HepG2 (cell line): ENCODE measurements around the gene PIF1. TPM values are rescaled to one million over a fixed set of nuclear protein-coding genes. Genes with fewer than 3 reads are reported as not detected.

ENCODE experiments used
- ATAC-seq: fragments of 200-7000 bp; cut with Tn5 transposase; 3 replicates; pipeline ENCODE4 v1.9.1; 2020; ENCODE audit warnings: mild to moderate bottlenecking, moderate library complexity
- BruUV-seq: library from RNA; stranded (reverse); fragments of 400-500 nt; replicated peaks from 2 replicates; lab custom pipeline; 2021; lab: Mats Ljungman, UMichigan
- CTCF ChIA-PET: fragments of 300-600 bp; formaldehyde crosslinking; extraction: SDS; loops from one replicate; lab custom pipeline; 2021; ENCODE audit warnings: low total read pairs, inconsistent platforms, low intra/inter-chr PET ratio; lab: Yijun Ruan, JAX
- POLR2A ChIA-PET: fragments of 350-600 bp; sonication (Branson Sonifier 250); formaldehyde crosslinking; loops from one replicate; lab custom pipeline; 2020; ENCODE audit warnings: antibody characterized with exemption, inconsistent platforms; lab: Yijun Ruan, JAX
- DNase-seq: peaks from one replicate; pipeline ENCODE4 v3.0.0-alpha.2; 2015; ENCODE audit warnings: low spot score
- FAIRE-seq: peaks from 3 replicates; lab custom pipeline; 2011; peaks lifted over from hg19 to GRCh38; lab: Jason Lieb, UNC
- H2AFZ ChIP-seq: one replicate; pipeline ENCODE4 v1.6.1; 2011; ENCODE audit warnings: low read length, inconsistent platforms
- H3K27ac ChIP-seq: fragments of 300-600 bp; 3 replicates; pipeline ENCODE4 v1.8.0; 2011; ENCODE audit warnings: mixed run types, mild to moderate bottlenecking, mixed read lengths, low read length, inconsistent platforms; ENCODE audit not compliant: insufficient read depth; ENCODE audit errors: extremely low read length
- H3K27me3 ChIP-seq, 2 experiments: fragments of 200-600 bp in 1 of 2; 2 replicates in 1 of 2; 3 replicates in 1 of 2; pipeline versions ENCODE4 v1.6.0 to v1.8.0; 2011; ENCODE audit warnings: low read length in 2 of 2, mild to moderate bottlenecking in 2 of 2, moderate library complexity in 2 of 2, inconsistent platforms in 1 of 2; ENCODE audit not compliant: insufficient read depth in 2 of 2, control insufficient read depth in 1 of 2
- H3K36me3 ChIP-seq, 2 experiments: fragments of 200-600 bp in 1 of 2; replicated peaks in 1 of 2; 2 replicates in 1 of 2; 3 replicates in 1 of 2; pipeline versions ENCODE4 v1.5.1 to v1.8.0; 2011; ENCODE audit warnings: low read length in 2 of 2, inconsistent platforms in 1 of 2; ENCODE audit not compliant: insufficient read depth in 2 of 2, control insufficient read depth in 1 of 2
- H3K4me1 ChIP-seq: 2 replicates; pipeline ENCODE4 v1.5.1; 2012; ENCODE audit warnings: low read length, inconsistent platforms; ENCODE audit not compliant: insufficient read depth
- H3K4me2 ChIP-seq: 2 replicates; pipeline ENCODE4 v1.6.0; 2011; ENCODE audit warnings: low read depth, low read length, inconsistent platforms
- H3K4me3 ChIP-seq, 3 experiments: fragments of 200-600 bp in 1 of 3; sonication (generic), shearing (Covaris generic) in 1 of 3; replicated peaks in 1 of 3; 2 replicates each; pipeline ENCODE4 v1.5.1; 2011 to 2016; ENCODE audit warnings: low read length in 3 of 3, inconsistent platforms in 2 of 3, low read depth in 2 of 3, mild to moderate bottlenecking in 2 of 3, control low read depth in 1 of 3, mixed read lengths in 1 of 3; ENCODE audit not compliant: insufficient read depth in 1 of 3
- H3K79me2 ChIP-seq: one replicate; pipeline ENCODE4 v1.6.1; 2011; ENCODE audit warnings: low read length, inconsistent platforms; ENCODE audit not compliant: insufficient read depth
- H3K9ac ChIP-seq: 2 replicates; pipeline ENCODE4 v1.6.0; 2011; ENCODE audit warnings: mild to moderate bottlenecking, low read depth, low read length, inconsistent platforms; ENCODE audit not compliant: insufficient read depth
- H3K9me3 ChIP-seq: 2 replicates; pipeline ENCODE4 v1.5.1; 2012; ENCODE audit warnings: mild to moderate bottlenecking, low read length
- H4K20me1 ChIP-seq: 2 replicates; pipeline ENCODE4 v1.6.0; 2011; ENCODE audit warnings: inconsistent platforms, mild to moderate bottlenecking, low read length, moderate library complexity; ENCODE audit not compliant: insufficient read depth
- FOXK1 ChIP-seq: sonication (generic); formaldehyde crosslinking; IDR thresholded peaks from 2 replicates; pipeline ENCODE4 v1.4.0; 2020; ENCODE audit warnings: low read depth, missing genetic modification reagents, borderline replicate concordance
- GFI1 ChIP-seq: sonication (generic); formaldehyde crosslinking; IDR thresholded peaks from 2 replicates; pipeline ENCODE4 v1.5.0; 2020; ENCODE audit warnings: missing genetic modification reagents, mild to moderate bottlenecking, borderline replicate concordance
- PCBP1 ChIP-seq: fragments of 200-400 bp; formaldehyde crosslinking; IDR thresholded peaks from 2 replicates; pipeline ENCODE4 v1.6.1; 2017; ENCODE audit warnings: mild to moderate bottlenecking, low read depth, low read length, borderline replicate concordance
- TCF7 ChIP-seq: sonication (generic); IDR thresholded peaks from 2 replicates; pipeline ENCODE4 v1.6.1; 2016; ENCODE audit warnings: antibody characterized with exemption, low read depth
- THAP9 ChIP-seq: sonication (generic); formaldehyde crosslinking; IDR thresholded peaks from 2 replicates; pipeline ENCODE4; 2020; ENCODE audit warnings: missing genetic modification reagents, mild to moderate bottlenecking, borderline replicate concordance
- TOPORS ChIP-seq: sonication (generic); formaldehyde crosslinking; IDR thresholded peaks from 2 replicates; pipeline ENCODE4 v1.8.0; 2023; ENCODE audit warnings: mild to moderate bottlenecking, missing genetic modification reagents
- ZFP36L1 ChIP-seq: sonication (generic); formaldehyde crosslinking; IDR thresholded peaks from 2 replicates; pipeline ENCODE4 v1.8.0; 2022; ENCODE audit warnings: mild to moderate bottlenecking, missing genetic modification reagents, moderate library complexity
- ZNF513 ChIP-seq: sonication (generic); formaldehyde crosslinking; conservative IDR thresholded peaks from 2 replicates; pipeline ENCODE4 v1.5.0; 2020; ENCODE audit warnings: missing genetic modification reagents
- ZNF605 ChIP-seq: sonication (generic); formaldehyde crosslinking; IDR thresholded peaks from 2 replicates; pipeline ENCODE4 v1.8.0; 2022; ENCODE audit warnings: mild to moderate bottlenecking, missing genetic modification reagents
- ZSCAN12 ChIP-seq: sonication (generic); formaldehyde crosslinking; IDR thresholded peaks from 2 replicates; pipeline ENCODE4 v1.9.0; 2021; ENCODE audit warnings: mild to moderate bottlenecking, missing genetic modification reagents
- ZUFSP ChIP-seq: sonication (generic); formaldehyde crosslinking; IDR thresholded peaks from 2 replicates; pipeline ENCODE4 v1.9.0; 2021; ENCODE audit warnings: missing genetic modification reagents, mild to moderate bottlenecking, borderline replicate concordance
- WGBS: methylation state at CpG from one replicate; pipeline ENCODE4 v1.1.6; 2017; ENCODE audit warnings: low lambda C conversion rate; 5-methylcytosine and 5-hydroxymethylcytosine counted together
- in situ Hi-C: cut with HindIII; loops from 2 replicates; pipeline ENCODE4 v1.10.0; 2017; ENCODE audit warnings: low pct_unique_long_range_greater_than_20kb; ENCODE audit not compliant: extremely low pct_ligation_motif_present
- intact Hi-C: fragments of 100-400 bp; cut with micrococcal nuclease; formaldehyde crosslinking; loops from one replicate; pipeline ENCODE4 v1.10.0; 2022; ENCODE audit not compliant: unreplicated experiment
- polyA plus RNA-seq, 8 experiments: library from polyadenylated mRNA; depleted of rRNA in 3 of 8; stranded (reverse) in 7 of 8; unstranded in 1 of 8; fragments of >200 nt; fragmentation: Illumina TruSeq in 4 of 8; extraction: Trizol in 4 of 8; gene quantifications; 2 replicates each; pipeline versions ENCODE4 v1.2.1 to v1.2.3, GENCODE V29; 2011 to 2016; ENCODE audit warnings: low read depth in 4 of 8, missing spikeins in 1 of 8, mixed read lengths in 1 of 8; ENCODE audit not compliant: insufficient read depth in 1 of 8
- total RNA-seq, 5 experiments: library from RNA; depleted of rRNA; stranded (reverse); fragments of >200 nt; fragmentation: Illumina TruSeq; extraction: Trizol; gene quantifications; 2 replicates each; pipeline ENCODE4 v1.2.3, GENCODE V29; 2016; ENCODE audit warnings: low read depth in 1 of 5
- TF ChIP-seq, protein P1 (sequence below): sonication (generic); formaldehyde crosslinking; IDR thresholded peaks from 2 replicates; pipeline ENCODE4 v1.4.0; 2020; ENCODE audit warnings: missing genetic modification reagents

PIF1 gene
- total and polyA plus RNA-seq, 2 of the 13 experiments (the other 11 are each of a cell fraction or from before 2014, with no cell fraction given) = 18.5 to 19.7 TPM

DNA sequence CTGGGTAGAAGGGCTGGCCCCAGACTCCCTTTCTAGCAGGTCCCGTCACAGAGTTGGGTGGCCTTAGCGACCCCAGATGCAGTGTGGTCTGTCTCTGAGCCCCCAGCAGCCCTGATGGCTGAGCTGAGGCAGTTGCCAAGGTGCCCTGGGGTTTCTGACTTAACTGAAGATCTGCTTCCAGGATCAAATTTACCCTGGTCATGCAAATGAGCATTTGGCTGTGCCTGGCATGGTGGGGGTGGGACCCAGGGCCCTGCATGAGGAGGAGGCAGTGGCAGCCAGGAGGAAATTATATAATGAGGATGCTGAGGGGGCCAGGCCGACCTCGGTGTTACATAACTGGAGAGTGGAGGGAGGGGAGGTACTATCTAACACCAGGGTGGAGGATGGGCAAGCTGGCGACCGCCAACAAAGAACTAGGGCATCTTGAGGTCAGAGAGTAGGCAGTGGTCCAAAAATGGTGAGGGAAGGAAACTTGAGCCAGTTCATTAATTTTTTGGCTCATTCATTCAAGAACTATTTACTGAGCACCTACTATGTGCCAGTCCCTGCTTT is 32.7 kb upstream of the PIF1 start:
- FAIRE-seq (no peak), DNase-seq (no peak), ATAC-seq (no peak)
- no peaks in the 10 kb centered on the region for H3K27me3 ChIP-seq
- peaks cover 17% of the 10 kb centered on the region for H3K4me1 ChIP-seq
- in situ Hi-C loops (no loop called here), intact Hi-C loops (no loop called here)
- no peak overlapping the region for H3K4me2 ChIP-seq
- 87% methylated on average over 6 of the region's 6 CpGs for WGBS
- H3K4me3 ChIP-seq = no peak overlapping the region
- no peaks in the 10 kb centered on the region for H3K79me2 ChIP-seq
- H3K27ac ChIP-seq = no peak overlapping the region
- H3K9ac ChIP-seq = no peak overlapping the region
- no TSS peak for BruUV-seq
- ChIA-PET CTCF (no interaction called here), POLR2A (interaction anchor here (1.5 kb wide), 1 partner anchor 36 kb away, joined by 4 read pairs; no protein-coding TSS in a partner anchor)
- no peaks in the 10 kb centered on the region for H3K9me3 ChIP-seq
- H3K36me3 ChIP-seq = peaks cover 15 to 30% of the 10 kb centered on the region in 2 experiments; a peak in 4 of 5 replicates
- TF ChIP-seq ZNF513 (CRISPR knock-in tag) (no peak), TOPORS (no peak), ZNF605 (CRISPR knock-in tag) (no peak), THAP9 (CRISPR knock-in tag) (no peak), GFI1 (no peak), ZUFSP (CRISPR knock-in tag) (no peak), TCF7 (no peak), ZSCAN12 (no peak), PCBP1 (no peak), ZFP36L1 (CRISPR knock-in tag) (no peak), FOXK1 (no peak)
- TF ChIP-seq, protein P1, sequence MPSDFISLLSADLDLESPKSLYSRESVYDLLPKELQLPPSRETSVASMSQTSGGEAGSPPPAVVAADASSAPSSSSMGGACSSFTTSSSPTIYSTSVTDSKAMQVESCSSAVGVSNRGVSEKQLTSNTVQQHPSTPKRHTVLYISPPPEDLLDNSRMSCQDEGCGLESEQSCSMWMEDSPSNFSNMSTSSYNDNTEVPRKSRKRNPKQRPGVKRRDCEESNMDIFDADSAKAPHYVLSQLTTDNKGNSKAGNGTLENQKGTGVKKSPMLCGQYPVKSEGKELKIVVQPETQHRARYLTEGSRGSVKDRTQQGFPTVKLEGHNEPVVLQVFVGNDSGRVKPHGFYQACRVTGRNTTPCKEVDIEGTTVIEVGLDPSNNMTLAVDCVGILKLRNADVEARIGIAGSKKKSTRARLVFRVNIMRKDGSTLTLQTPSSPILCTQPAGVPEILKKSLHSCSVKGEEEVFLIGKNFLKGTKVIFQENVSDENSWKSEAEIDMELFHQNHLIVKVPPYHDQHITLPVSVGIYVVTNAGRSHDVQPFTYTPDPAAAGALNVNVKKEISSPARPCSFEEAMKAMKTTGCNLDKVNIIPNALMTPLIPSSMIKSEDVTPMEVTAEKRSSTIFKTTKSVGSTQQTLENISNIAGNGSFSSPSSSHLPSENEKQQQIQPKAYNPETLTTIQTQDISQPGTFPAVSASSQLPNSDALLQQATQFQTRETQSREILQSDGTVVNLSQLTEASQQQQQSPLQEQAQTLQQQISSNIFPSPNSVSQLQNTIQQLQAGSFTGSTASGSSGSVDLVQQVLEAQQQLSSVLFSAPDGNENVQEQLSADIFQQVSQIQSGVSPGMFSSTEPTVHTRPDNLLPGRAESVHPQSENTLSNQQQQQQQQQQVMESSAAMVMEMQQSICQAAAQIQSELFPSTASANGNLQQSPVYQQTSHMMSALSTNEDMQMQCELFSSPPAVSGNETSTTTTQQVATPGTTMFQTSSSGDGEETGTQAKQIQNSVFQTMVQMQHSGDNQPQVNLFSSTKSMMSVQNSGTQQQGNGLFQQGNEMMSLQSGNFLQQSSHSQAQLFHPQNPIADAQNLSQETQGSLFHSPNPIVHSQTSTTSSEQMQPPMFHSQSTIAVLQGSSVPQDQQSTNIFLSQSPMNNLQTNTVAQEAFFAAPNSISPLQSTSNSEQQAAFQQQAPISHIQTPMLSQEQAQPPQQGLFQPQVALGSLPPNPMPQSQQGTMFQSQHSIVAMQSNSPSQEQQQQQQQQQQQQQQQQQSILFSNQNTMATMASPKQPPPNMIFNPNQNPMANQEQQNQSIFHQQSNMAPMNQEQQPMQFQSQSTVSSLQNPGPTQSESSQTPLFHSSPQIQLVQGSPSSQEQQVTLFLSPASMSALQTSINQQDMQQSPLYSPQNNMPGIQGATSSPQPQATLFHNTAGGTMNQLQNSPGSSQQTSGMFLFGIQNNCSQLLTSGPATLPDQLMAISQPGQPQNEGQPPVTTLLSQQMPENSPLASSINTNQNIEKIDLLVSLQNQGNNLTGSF (CRISPR knock-in tag) = no peak
- no peak overlapping the region for H2AFZ ChIP-seq
- no peaks in the 10 kb centered on the region for H4K20me1 ChIP-seq
